ENCODE measurements around the gene ARMC5.

- TF ChIP-seq POLR2A (IDR thresholded peaks at IDR 0.05): no peak
- TF ChIP-seq CTCF (IDR thresholded peaks at IDR 0.05): no peak
Measured at GRCh38 chr16:31410082-31410481, 49.2 kb upstream of the ARMC5 start.

Measured in adrenal gland (tissue), 5 donors.